ENCODE results near the gene CEP44. TPM values are rescaled to one million over a fixed set of nuclear protein-coding genes. Genes with fewer than 3 reads are reported as not detected.

Gene CEP44
- total and polyA plus RNA-seq, 4 donors, result 2.2 to 18.7 (median 6.1) TPM

GRCh38 chr4:174381440-174381800 is 97.7 kb downstream of the CEP44 start:
- DNase-seq (ENCODE audit: low spot score), result no peak
- no peak overlapping the region for H3K9ac ChIP-seq (ENCODE audit: low read depth in 1 of 2, low read length in 2 of 2)
- peaks cover 0 to 5% (median 0%) of the 10 kb centered on the region in 4 donors for H3K27me3 ChIP-seq (ENCODE audit: control insufficient read depth in 4 of 4, insufficient read depth in 4 of 4, low read length in 3 of 4)
- no peaks in the 10 kb centered on the region for H3K36me3 ChIP-seq (ENCODE audit: control insufficient read depth in 4 of 4, insufficient read depth in 3 of 4, low read depth in 1 of 4, low read length in 3 of 4)
- no peak overlapping the region for H3K4me3 ChIP-seq (ENCODE audit: low read depth in 1 of 3, low read length in 3 of 3)
- no peaks in the 10 kb centered on the region for H3K9me3 ChIP-seq (ENCODE audit: control insufficient read depth in 4 of 4, low read length in 3 of 4)
- TF ChIP-seq RAD21 (IDR thresholded peaks at IDR 0.05) (no peak), HNF4A (conservative IDR thresholded peaks at IDR 0.05) (no peak), ZBTB33 (IDR thresholded peaks at IDR 0.05) (no peak), SP1 (IDR thresholded peaks at IDR 0.05) (no peak), GABPA (IDR thresholded peaks at IDR 0.05 in 1 of 2, conservative IDR thresholded peaks at IDR 0.05 in 1 of 2) (no peak), REST (IDR thresholded peaks at IDR 0.05) (no peak), TAF1 (conservative IDR thresholded peaks at IDR 0.05) (no peak), NR2F2 (IDR thresholded peaks at IDR 0.05) (no peak), EGR1 (IDR thresholded peaks at IDR 0.05; ENCODE audit: low read depth in 2 of 2) (no peak), FOXA1 (IDR thresholded peaks at IDR 0.05) (no peak)
- H3K27ac ChIP-seq (ENCODE audit: low read depth in 1 of 2, low read length in 2 of 2), result no peak overlapping the region
- WGBS, result 40% methylated on average over 1 of the region's 1 CpG
- H3K4me1 ChIP-seq (ENCODE audit: control insufficient read depth in 4 of 4, insufficient read depth in 4 of 4, low read length in 3 of 4), result no peaks in the 10 kb centered on the region

Other genes starting within 250 kb of the CEP44 start
- 10 to 100 TPM; 31.2 to 56.1 TPM for gene FBXO8, start 244 bp upstream of the CEP44 start, total RNA-seq
- 10 to 100 TPM; 15.0 to 38.9 TPM for gene FBXO8, start 244 bp upstream of the CEP44 start, polyA plus RNA-seq
- gene HPGD, start 238.6 kb downstream of the CEP44 start, total RNA-seq, result 100 to 1,000 TPM in 1 of 2 donors, 1 to 10 TPM in 1; 7.9 to 113 TPM
- 10 to 100 TPM; 24.2 to 90.0 TPM for gene HPGD, start 238.6 kb downstream of the CEP44 start, polyA plus RNA-seq

Data from liver (tissue), 9 donors.